ENCODE results near the gene DACT3. TPM values are rescaled to one million over a fixed set of nuclear protein-coding genes. Genes with fewer than 3 reads are reported as not detected.

DACT3 gene
- total and polyA plus RNA-seq, 2 of the 13 experiments (the other 11 are each of a cell fraction or from before 2014, with no cell fraction given) = 0.04 TPM; not detected in 1

DNA sequence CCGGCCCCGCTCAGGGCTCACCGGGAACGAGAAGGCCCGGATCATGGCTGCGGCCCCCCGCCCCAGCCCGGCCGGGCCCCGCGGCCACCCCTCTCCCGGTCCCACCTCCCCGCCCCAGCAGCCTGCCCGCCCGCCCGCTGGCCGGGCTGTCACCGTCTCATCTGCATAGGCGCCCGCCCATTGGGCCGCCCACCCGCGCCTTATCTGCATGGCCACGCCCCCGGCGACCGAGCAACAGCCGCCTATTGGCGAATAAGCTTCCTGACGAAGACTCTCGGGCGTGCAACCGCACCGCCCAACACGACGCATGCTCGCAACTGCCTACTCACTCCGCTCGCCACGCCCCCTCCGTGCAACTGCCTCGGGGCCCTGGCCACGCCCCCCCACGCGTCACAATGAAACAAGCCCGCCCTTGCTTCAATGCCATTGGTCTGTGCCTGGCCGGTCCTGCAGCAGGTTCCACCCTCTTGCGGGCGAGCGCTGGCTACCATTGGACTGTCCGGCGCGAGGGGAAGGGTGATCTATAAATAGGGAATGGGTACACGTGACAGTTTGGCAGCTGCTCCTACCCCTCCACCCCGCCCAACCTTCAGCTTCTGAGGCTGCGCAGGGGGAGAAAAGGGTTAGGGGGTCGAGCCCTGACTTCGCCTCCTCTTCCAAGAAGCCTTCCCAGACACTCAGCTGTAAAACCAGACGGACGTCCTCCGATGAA is at the start of gene DACT3 (continued):
- TF ChIP-seq, protein P1, sequence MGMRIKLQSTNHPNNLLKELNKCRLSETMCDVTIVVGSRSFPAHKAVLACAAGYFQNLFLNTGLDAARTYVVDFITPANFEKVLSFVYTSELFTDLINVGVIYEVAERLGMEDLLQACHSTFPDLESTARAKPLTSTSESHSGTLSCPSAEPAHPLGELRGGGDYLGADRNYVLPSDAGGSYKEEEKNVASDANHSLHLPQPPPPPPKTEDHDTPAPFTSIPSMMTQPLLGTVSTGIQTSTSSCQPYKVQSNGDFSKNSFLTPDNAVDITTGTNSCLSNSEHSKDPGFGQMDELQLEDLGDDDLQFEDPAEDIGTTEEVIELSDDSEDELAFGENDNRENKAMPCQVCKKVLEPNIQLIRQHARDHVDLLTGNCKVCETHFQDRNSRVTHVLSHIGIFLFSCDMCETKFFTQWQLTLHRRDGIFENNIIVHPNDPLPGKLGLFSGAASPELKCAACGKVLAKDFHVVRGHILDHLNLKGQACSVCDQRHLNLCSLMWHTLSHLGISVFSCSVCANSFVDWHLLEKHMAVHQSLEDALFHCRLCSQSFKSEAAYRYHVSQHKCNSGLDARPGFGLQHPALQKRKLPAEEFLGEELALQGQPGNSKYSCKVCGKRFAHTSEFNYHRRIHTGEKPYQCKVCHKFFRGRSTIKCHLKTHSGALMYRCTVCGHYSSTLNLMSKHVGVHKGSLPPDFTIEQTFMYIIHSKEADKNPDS (CRISPR knock-in tag; IDR thresholded peaks at IDR 0.05) = no peak
- TF ChIP-seq ZFAT (CRISPR knock-in tag; conservative IDR thresholded peaks at IDR 0.05) = no peak
- TF ChIP-seq TAF15 (IDR thresholded peaks at IDR 0.05; ENCODE audit: low read depth, low read length, poor library complexity, severe bottlenecking) = no peak
- TF ChIP-seq MXI1 (IDR thresholded peaks at IDR 0.05; ENCODE audit: borderline replicate concordance, low read depth, low read length) = peak; percentile 87; the same call in 1 of the 3 replicates
- TF ChIP-seq ISX (CRISPR knock-in tag; conservative IDR thresholded peaks at IDR 0.05) = no peak
- TF ChIP-seq, protein P2, sequence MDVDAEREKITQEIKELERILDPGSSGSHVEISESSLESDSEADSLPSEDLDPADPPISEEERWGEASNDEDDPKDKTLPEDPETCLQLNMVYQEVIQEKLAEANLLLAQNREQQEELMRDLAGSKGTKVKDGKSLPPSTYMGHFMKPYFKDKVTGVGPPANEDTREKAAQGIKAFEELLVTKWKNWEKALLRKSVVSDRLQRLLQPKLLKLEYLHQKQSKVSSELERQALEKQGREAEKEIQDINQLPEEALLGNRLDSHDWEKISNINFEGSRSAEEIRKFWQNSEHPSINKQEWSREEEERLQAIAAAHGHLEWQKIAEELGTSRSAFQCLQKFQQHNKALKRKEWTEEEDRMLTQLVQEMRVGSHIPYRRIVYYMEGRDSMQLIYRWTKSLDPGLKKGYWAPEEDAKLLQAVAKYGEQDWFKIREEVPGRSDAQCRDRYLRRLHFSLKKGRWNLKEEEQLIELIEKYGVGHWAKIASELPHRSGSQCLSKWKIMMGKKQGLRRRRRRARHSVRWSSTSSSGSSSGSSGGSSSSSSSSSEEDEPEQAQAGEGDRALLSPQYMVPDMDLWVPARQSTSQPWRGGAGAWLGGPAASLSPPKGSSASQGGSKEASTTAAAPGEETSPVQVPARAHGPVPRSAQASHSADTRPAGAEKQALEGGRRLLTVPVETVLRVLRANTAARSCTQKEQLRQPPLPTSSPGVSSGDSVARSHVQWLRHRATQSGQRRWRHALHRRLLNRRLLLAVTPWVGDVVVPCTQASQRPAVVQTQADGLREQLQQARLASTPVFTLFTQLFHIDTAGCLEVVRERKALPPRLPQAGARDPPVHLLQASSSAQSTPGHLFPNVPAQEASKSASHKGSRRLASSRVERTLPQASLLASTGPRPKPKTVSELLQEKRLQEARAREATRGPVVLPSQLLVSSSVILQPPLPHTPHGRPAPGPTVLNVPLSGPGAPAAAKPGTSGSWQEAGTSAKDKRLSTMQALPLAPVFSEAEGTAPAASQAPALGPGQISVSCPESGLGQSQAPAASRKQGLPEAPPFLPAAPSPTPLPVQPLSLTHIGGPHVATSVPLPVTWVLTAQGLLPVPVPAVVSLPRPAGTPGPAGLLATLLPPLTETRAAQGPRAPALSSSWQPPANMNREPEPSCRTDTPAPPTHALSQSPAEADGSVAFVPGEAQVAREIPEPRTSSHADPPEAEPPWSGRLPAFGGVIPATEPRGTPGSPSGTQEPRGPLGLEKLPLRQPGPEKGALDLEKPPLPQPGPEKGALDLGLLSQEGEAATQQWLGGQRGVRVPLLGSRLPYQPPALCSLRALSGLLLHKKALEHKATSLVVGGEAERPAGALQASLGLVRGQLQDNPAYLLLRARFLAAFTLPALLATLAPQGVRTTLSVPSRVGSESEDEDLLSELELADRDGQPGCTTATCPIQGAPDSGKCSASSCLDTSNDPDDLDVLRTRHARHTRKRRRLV (CRISPR knock-in tag; IDR thresholded peaks at IDR 0.05) = no peak
- TF ChIP-seq NKX3-1 (CRISPR knock-in tag; IDR thresholded peaks at IDR 0.05) = no peak
- TF ChIP-seq FOXK1 (CRISPR knock-in tag; IDR thresholded peaks at IDR 0.05; ENCODE audit: borderline replicate concordance, low read depth) = peak; percentile 90
- TF ChIP-seq SATB2 (CRISPR knock-in tag; IDR thresholded peaks at IDR 0.05) = no peak
- TF ChIP-seq KAT2B (IDR thresholded peaks at IDR 0.05; ENCODE audit: borderline replicate concordance, low read depth, low read length) = no peak
- TF ChIP-seq ATRX (CRISPR knock-in tag; IDR thresholded peaks at IDR 0.05; ENCODE audit: borderline replicate concordance) = no peak
- TF ChIP-seq, protein P3, sequence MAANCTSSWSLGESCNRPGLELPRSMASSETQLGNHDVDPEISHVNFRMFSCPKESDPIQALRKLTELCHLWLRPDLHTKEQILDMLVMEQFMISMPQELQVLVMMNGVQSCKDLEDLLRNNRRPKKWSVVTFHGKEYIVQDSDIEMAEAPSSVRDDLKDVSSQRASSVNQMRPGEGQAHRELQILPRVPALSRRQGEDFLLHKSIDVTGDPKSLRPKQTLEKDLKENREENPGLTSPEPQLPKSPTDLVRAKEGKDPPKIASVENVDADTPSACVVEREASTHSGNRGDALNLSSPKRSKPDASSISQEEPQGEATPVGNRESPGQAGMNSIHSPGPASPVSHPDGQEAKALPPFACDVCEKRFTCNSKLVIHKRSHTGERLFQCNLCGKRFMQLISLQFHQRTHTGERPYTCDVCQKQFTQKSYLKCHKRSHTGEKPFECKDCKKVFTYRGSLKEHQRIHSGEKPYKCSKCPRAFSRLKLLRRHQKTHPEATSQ (CRISPR knock-in tag; IDR thresholded peaks at IDR 0.05; ENCODE audit: borderline replicate concordance) = no peak
- no peak for TF ChIP-seq JUND (CRISPR knock-in tag; IDR thresholded peaks at IDR 0.05)
- TF ChIP-seq MYNN (CRISPR knock-in tag; IDR thresholded peaks at IDR 0.05; ENCODE audit: low read depth) = no peak
- TF ChIP-seq, protein P4, sequence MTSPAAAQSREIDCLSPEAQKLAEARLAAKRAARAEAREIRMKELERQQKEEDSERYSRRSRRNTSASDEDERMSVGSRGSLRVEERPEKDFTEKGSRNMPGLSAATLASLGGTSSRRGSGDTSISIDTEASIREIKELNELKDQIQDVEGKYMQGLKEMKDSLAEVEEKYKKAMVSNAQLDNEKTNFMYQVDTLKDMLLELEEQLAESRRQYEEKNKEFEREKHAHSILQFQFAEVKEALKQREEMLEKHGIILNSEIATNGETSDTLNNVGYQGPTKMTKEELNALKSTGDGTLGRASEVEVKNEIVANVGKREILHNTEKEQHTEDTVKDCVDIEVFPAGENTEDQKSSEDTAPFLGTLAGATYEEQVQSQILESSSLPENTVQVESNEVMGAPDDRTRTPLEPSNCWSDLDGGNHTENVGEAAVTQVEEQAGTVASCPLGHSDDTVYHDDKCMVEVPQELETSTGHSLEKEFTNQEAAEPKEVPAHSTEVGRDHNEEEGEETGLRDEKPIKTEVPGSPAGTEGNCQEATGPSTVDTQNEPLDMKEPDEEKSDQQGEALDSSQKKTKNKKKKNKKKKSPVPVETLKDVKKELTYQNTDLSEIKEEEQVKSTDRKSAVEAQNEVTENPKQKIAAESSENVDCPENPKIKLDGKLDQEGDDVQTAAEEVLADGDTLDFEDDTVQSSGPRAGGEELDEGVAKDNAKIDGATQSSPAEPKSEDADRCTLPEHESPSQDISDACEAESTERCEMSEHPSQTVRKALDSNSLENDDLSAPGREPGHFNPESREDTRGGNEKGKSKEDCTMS (CRISPR knock-in tag; conservative IDR thresholded peaks at IDR 0.05) = no peak

All from HepG2 (cell line).